ENCODE measurements around the gene EXOC6.
"Not testable (repeated sequence)": the region's sequence is repeated elsewhere in the genome, so short reads cannot be mapped to it uniquely, and the experiment has no call there.

Gene EXOC6

DNA sequence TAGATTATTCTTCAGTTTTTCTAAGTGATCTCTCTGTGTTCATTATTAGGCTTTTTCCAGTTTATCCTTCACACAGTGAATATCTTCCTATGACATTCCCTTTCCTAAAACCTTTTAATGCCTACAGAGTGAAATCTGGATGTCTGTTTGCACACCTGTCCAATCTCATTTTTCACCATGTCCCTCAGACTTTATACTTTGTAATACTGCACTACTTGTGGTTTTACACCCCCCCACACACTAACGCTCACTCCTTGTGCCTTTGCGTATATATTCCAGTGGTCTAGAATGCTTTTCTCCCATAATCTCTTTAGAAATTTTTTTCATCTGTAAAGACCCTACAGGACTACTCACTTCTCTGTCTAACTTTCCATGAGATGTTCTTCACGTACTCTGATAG is 98.2 kb downstream of the EXOC6 start:
- DNase-seq, result no peak

DNA sequence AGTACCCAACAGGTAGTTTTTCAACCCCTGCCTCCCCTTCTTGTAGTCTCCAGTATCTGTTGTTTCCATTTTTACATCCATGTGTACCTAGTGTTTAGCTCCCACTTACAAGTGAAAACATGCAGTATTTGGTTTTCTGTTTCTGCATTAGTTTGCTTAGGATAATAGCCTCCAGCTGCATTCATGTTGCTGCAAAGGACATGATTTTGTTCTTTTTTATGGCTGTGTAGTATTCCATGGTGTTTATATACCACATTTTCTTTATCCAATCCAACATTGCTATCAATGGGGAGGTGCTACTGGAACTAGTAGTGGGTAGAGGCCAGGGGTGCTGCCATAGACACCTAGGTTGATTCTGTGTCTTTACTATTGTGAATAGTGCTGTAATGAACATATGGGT is 104.3 kb downstream of the EXOC6 start:
- not testable (repeated sequence) for DNase-seq

DNA sequence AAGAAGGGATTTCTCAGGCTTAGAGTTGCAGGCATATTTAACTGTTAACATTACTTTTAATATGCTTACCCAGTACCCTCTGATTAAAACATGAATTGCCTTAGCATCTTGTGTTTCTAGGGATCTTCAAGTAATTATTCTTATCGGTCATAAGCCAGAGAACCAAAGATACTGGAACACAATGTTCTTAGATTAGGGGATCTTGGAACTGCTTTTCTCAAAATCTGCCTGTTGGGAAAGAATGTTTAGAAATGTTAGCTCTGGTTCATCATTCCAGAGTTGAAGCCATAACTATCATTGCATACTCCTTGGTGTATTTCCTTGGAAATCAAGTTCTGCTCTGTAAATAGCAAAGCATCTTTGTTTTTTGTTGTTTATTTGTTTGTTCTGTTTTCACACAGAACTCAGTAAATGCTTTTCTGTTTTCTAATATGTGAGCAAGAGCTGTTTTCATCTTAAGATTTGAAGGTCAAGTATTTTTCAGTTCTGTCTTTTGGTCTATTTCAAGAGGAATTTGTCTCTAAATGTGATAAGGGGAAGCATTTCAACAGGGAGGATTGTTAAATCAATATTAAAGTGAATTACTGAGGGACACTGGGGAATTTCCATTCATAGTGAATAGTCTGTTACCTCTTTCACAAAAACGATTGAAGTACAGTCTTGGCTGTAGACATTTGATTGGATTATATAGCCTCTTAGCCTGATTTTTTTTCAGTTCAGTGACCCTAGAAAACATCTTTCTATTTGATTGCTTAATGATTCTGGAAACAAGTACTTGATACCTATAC is 109.1 kb downstream of the EXOC6 start:
- no peak for DNase-seq

DNA sequence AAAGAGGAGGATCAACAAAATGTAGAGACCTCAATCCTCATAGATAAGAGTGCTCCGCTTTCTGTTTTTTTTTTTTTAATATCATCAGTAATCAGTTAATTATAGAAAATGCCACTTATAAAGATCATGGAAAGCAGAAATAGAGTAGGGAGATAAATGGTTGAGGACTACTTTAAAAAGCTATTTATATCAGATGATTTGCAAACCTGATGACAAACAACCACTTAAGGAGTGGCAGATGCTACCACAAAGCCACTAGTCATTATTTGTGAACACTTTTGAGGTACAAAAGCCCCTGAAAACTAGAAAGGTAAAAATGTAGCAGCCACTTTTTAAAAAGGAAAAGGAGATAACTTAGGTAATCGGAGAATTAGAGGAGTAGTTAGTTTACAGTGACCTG is 113.3 kb downstream of the EXOC6 start:
- DNase-seq, result no peak

DNA sequence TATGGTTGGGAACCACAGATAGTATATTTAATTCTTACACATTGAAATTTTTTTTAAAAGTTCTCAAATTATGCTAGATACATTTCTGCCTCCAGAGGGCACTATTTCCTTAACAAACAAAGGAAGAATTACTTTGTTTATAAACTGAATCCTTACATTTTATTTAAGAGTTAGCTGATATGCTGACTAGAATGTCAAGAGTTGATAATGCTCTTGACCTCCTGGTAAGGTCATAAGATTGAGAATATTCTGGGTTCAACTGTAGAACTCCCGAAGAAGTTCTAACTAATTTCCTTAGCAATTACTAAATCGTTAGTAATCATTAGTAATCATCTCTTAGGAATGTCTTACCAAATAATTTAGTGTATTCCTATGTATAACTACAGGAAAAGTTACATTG is 117.0 kb downstream of the EXOC6 start:
- peak; percentile 4 for DNase-seq

DNA sequence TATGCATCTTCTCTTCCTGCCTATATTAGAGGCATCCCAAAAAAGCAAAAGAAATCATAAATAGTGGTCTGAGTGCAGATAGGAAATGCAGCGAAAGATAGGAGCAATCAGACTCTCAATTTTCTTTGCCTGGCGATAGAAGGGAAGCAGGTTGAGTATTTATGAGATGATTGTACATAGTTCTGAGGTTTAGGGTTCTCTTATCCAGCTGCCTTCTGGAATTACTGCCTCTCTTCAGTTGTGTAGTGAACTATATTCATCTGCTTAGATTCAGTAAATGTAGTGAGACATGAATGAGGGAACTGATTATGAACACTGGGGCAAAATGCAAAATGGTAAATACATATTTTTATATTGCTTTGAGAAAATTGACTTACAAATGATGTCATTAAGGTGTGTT is 119.3 kb downstream of the EXOC6 start:
- no peak for DNase-seq

DNA sequence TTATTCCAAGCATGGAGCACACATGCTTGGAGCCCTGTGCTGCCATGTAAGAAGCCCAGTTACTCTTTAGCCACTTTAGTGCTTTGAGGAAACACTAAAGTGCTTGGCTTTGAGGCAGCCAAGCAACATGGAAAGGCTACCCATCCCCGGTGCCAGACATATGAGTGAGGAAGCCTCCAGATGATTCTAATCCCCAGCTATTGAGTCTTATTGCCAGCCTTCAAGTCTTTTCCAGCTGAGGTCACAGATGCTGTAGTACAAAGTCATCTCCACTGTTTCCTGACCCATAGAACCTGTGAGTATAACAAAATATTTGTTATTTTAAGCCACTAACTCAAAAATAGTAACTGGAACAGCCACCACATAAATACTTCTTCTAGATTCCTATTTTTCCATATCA is 120.8 kb downstream of the EXOC6 start:
- no peak for DNase-seq

DNA sequence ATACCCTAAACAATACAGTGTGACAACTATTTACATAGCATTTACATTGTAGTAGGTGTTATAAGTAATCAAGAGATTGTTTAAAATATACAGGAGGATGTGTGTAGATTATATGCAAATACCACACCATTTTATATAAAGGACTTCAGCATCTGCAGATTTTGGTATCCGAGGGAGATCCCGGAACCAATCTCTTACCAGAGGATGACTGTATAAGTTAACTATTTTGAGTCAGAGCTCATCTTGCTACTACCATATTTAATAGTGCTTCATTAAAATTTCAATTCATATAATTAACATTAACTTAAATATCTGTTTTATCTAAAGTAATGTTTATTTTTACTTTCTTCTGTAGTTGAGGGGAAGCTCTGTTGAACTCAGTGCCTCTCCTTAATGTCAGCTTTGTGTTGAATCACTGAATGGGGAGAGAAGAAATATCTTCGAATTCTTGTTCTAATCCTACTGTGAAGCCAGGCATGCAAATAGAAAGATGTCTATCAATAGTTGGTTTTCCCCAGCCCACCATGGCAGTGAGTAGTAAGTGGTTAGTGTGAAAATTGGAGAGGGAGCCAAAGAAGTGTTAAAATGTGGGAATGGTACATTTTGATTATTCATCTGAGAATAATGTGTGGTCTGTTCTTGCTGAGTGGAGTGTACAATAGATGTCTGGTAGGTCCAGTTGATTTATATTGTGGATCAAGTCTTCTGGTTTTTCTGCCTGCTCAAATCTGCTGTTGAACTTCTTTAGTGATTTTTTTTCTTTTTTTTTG is 122.2 kb downstream of the EXOC6 start:
- DNase-seq, result no peak

DNA sequence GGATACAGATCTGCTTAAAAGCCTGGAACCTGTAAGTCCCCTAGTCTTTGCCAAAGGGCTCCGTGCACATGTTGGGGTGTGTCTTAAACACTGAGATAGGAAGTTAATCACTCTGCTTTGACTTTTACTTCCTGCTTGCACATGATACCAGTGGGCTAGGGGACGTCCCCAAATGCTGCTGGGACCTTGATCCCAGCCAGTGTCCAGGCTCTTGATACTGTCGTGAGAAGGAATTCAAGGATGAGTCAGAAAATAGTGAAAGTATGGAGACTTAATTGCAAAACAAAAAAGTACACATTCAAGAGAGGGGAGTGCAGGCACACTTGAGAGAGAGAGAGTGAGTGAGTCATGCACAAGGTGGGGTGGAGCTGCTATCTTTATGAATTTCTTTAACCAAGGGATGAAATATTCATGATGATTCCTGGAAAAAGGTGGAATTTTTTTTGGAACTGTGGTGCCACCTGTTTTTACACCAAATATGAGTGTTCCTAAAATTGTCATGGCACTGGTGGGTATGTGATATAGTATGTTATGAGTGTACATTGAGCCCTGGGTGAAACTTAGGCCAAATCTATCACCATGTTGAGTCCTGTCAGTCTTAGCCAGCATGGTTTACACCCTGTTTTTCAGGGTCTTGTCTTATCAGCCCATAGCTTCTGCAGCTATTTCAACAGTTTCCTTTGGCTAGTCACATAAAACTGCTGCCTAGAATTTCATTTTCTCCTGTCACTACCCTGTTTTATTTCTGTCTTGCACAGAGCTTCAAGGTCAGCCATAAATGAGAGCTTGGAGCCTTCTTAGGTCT is 123.9 kb downstream of the EXOC6 start:
- DNase-seq, result no peak

DNA sequence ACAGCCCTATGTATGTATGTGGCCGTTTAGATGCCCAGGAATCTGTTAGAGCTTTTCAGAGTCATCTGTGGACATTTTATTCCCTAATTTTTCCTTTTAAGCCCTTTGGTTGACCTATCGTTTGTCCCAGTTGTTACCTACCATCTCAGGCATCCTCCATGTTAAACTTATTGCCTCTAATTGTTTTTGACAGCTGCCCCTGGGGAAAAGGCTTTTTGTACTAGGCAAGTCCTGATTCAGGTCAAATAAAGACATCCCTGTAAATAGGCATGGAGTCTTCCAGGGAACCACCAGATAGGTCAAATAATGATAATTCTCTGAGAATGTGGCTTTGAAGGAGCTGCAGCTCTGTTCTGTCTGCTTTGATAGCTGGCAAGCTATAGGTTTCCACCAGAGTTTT is 124.6 kb downstream of the EXOC6 start:
- no peak for DNase-seq

DNA sequence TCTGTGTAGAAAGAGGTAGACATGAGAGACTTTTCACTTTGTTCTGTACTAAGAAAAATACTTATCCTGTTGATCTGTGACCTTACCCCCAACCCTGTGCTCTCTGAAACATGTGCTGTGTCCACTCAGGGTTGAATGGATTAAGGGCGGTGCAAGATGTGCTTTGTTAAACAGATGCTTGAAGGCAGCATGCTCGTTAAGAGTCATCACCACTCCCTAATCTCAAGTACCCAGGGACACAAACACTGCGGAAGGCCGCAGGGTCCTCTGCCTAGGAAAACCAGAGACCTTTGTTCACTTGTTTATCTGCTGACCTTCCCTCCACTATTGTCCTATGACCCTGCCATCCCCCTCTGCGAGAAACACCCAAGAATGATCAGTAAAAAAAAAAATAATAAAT is 128.0 kb downstream of the EXOC6 start:
- DNase-seq, result not testable (repeated sequence)

DNA sequence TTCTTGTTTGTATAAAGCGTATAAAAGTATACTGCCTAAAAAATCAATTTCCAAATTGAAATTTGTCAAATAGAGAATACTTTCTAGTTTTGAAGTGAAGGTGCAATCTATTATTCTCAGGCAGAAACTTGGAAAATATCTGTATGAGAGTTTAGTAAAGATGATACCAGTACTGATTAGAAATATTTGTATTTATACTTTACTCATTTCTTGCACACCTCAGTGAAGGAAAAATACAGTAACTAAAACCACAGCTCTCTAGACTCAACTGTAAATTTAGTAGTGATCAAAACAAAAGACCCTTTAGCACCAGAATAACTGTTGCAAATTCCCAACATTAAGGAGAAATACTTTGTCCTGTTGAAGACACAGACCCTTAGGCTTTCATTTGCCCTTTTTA is 140.9 kb downstream of the EXOC6 start:
- no peak for DNase-seq

DNA sequence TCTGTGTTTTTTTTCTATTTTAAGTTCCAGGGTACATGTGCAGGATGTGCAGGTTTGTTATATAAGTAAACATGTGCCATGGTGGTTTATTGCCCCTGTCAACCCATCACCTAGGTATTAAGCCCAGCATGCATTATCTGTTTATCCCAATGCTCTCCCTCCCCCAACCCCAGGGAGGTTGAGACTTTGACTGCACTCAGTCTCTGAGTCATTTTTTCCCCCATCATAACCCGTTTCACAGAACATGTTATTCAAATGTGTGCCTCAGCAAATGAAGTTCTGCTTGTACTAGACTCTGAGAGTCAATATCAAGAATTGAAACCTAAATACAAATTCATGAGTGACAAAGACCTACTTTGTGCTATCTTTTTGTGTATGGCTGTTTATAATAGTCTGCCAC is 142.3 kb downstream of the EXOC6 start:
- DNase-seq, result no peak

DNA sequence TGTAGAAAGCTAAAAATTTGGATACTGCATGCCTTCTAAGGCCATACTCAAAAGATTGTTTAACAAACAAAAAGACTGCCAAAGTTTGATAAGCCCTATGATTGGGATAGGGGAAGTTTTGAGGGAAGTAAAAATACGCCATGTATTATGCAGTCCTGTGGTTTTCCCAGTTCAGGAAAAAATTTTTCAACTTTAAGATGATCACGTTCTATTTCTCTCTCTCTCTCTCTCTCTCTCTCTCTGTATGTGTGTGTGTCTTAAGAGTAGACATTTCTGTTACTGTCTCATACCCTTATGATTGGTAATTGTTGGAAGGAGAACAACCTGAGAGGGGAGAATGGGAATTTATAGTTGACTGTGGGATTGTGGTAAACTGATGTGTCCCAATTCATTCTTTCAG is 143.2 kb downstream of the EXOC6 start:
- no peak for DNase-seq

DNA sequence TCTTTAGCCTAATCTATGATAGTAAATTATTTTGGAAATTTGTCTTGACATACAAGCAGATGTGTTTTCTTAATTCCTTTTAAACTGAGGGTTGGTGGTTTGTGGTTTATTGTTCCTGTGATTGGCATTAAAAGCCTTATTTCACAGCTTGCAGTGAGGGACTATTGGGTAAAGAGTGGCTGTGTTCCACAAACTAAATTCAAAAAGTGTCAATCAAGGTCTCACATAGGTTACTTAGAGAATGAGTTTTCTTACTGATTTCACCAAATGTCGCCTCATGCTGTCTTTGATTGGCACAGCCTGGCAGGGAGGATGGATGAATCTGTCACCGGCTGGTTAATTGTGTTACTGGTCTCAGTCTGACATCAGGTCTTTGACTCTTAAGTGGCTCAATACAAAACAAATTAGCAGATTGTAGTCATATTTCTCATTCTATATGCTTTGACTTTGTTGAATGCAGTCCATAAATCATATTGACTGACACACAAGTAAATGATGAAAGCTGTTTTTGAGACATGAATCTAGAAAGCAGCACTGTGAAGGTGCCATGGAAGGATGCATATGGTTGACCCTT is 145.5 kb downstream of the EXOC6 start:
- DNase-seq, result peak; percentile 3

DNA sequence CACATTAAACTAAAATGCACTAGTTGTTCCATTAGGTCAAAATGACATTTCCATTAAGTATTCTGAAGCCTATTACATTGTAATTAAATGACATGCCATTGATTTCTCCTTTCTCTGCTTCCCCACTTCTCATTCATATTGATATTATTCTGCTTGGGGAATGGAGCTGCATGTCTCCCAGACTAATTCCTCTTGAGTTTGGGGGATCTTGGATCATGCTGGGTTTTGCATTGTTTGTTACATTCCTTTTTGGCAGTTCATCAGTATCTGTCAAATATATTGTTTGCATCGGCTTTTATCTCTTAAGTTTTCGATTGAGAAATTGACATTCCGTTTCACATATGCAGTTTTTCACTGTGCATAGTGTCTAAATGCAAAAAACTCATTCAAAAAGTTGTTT is 147.2 kb downstream of the EXOC6 start:
- no peak for DNase-seq

DNA sequence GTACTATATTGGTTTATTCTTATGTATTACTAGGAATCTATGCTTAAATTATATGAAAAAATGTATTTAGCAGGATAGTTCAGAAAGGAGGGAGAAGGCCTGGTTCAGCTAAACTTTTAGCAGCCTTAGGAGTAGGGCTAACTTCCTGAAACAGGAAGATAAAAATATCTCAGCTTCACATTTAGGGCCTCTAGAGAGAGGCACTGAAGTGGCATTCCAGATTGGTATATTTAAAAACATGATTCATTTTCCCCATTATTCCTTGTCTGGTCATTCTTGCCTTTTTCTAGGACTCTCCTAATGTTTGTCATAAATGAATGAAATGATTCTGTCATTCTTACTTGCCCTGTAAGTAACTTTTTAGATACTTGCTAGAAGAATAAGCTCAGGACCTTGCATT is 149.3 kb downstream of the EXOC6 start:
- no peak for DNase-seq

DNA sequence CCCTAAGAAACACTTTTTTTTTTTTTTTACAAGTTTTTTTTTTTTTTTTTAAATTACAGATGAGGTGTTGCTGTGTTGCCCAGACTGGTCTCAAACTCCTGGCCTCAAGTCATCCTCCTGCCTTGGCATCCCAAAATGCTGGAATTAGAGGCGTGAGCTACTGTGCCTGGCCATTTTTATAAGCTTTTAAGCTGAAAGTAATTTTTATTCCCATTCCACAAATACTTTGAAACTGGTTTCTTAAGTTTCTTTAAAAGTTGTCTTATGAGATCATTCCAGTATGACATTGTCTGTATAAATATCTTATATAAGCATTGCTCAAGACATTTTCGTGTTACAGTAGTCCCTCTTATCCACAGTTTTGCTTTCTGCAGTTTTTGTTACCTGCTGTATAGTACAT is 150.9 kb downstream of the EXOC6 start:
- DNase-seq, result no peak

DNA sequence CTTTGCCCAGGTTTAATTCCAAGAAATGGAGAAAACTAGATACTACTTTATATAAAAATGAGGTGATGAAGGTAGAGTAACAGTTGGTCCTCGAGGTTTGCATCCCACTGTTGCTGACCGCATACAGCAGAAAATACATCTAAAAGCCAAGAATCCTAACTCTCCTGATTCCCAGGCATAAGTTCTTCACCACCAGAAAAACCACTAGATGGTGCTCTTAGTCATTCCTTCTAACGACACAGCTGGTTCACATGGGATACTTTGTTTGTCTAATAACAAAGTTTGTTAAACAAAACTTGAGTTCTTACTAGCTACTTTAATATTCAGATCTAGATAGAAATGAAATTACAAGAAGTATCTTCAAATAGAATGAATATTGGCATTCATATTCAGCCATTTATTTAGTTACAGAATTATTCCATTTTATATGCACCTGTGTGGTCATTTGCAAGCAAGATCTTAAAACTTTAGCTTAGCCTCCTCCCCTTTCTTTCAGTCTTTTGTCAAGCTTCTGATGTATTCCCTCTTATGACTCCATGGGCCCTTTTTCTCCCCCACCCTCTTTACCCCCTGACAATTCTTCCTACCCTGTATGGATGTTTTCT is 158.2 kb downstream of the EXOC6 start:
- DNase-seq, result peak; percentile 27

DNA sequence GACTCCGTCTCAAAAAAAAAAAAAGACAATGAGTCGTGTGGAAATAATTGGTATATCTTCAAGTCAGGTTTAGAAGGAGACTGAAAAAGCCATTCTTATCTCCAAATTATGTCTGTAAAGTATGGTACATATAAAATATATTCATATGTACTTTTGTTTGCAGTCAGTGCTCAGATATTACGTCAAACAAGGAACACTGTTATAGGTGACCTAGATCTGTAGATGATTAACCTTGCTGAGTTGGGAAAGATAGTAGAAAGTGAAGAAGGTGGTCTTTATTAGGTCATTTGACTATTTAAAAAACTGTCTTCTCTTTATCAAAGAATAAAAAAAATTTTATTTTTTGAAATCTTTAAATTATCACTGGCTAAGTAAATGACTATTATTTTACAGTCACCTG is 167.4 kb downstream of the EXOC6 start:
- no peak for DNase-seq

DNA sequence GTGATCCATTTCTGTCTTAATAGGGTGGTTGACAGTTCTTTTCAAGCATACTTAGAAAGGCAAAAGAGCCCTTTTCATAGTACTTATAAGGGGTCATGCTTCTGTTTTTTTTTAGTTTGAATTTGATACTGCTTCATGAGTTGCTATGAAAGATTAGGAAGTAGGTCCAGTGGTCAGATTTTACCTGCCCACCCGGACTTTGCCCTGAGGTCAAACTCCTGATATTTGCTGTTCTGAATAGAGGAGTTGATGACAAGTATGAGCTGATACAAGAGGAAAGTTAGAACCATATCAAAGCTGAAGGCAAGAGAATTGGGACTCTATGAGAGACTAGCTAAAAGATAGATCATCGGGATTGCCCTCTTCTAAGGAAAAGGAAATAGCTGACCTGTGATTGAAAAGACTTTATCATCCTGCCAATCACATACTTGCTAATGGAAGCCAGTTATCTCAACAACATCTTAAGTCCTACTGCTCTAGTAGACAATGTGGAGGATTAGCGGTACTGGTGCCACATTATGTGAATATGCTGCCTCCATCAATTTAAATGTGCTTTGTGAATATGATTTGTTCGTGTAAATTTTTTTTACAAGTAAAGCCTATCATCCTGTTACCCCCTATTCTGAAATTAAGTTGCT is 174.8 kb downstream of the EXOC6 start:
- DNase-seq, result no peak

DNA sequence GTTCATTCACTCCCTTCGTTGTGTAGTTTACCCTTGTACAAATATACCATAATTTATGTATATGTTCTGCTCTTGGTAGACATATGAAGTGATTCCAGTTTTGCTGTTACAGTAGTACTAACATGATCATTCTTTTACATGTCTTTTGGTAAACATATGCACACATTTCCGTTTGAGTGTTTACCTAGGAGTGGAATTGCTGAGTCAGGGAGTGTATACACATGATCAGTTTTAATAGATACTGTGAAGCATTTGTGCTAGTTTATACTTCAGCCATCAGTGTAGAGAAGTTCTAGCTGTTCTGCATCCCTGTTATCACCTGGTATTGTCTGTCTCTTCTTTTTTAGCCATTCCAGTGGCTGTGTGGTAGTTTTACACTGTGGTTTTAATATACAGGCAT is 177.8 kb downstream of the EXOC6 start:
- no peak for DNase-seq

Measured in NCI-H2227 treated with DMSO at 0.1 percent for 48 hours (cell line).